SU-DHL-6 (cell line): Measurements from ENCODE around the gene PHYHIPL.

Source experiments
- CTCF ChIP-seq: fragments of 200-600 bp; sonication (generic); IDR thresholded peaks from one replicate; pipeline ENCODE4 v1.5.1; 2017; ENCODE audit warnings: antibody characterized with exemption, mild to moderate bottlenecking, low read length, moderate library complexity; ENCODE audit not compliant: insufficient read depth, poor library complexity, severe bottlenecking
- EZH2phosphoT487 ChIP-seq: fragments of 200-600 bp; sonication (generic), shearing (Covaris generic); conservative IDR thresholded peaks from 2 replicates; pipeline ENCODE4 v1.6.1; 2018; ENCODE audit warnings: mild to moderate bottlenecking, antibody characterized with exemption, low read length, moderate library complexity, mixed read lengths

- no peak for TF ChIP-seq CTCF
- no peak for TF ChIP-seq EZH2phosphoT487
Measured at GRCh38 chr10:59127991-59128390, 48.5 kb upstream of the PHYHIPL start.
